RWPE2 (cell line): ENCODE data around the gene ST14.

Source experiments
- ATAC-seq: fragments of 200-7000 bp; cut with Tn5 transposase; 3 replicates; pipeline ENCODE4 v1.9.1; 2021; ENCODE audit warnings: low read depth
- DNase-seq: peaks from one replicate; pipeline ENCODE4 v3.0.0-alpha.2; 2020; ENCODE audit warnings: low spot score
- H3K27ac ChIP-seq: fragments of 450-650 bp; 2 replicates; pipeline ENCODE4 v1.5.1; 2017; ENCODE audit warnings: mild to moderate bottlenecking; ENCODE audit not compliant: poor library complexity, severe bottlenecking
- H3K27me3 ChIP-seq: fragments of 250-450 bp; sonication (Bioruptor Pico); 2 replicates; pipeline ENCODE4 v1.5.1; 2021; ENCODE audit warnings: mild to moderate bottlenecking, moderate library complexity; ENCODE audit not compliant: insufficient read depth, poor library complexity, severe bottlenecking
- H3K36me3 ChIP-seq: fragments of 250-450 bp; sonication (Bioruptor Pico); 2 replicates; pipeline ENCODE4 v1.5.1; 2020; ENCODE audit warnings: low read depth, mild to moderate bottlenecking, moderate library complexity
- H3K4me1 ChIP-seq: fragments of 250-450 bp; sonication (Bioruptor Pico); 2 replicates; pipeline ENCODE4 v1.5.1; 2021; ENCODE audit warnings: mild to moderate bottlenecking, moderate library complexity; ENCODE audit not compliant: insufficient read depth, poor library complexity, severe bottlenecking
- H3K4me3 ChIP-seq: fragments of 250-450 bp; sonication (Bioruptor Pico); 2 replicates; pipeline ENCODE4 v1.5.1; 2021; ENCODE audit warnings: mild to moderate bottlenecking, moderate library complexity; ENCODE audit not compliant: severe bottlenecking
- H3K9me3 ChIP-seq: fragments of 250-450 bp; sonication (Bioruptor Pico); 2 replicates; pipeline ENCODE4 v1.5.1; 2021; ENCODE audit warnings: mild to moderate bottlenecking, moderate library complexity; ENCODE audit not compliant: severe bottlenecking
- TF ChIP-seq, protein P1 (sequence below): fragments of 450-650 bp; IDR thresholded peaks from one replicate; pipeline ENCODE4 v1.5.1; 2017; ENCODE audit warnings: mild to moderate bottlenecking, moderate library complexity; ENCODE audit not compliant: poor library complexity, severe bottlenecking

The ST14 gene

DNA sequence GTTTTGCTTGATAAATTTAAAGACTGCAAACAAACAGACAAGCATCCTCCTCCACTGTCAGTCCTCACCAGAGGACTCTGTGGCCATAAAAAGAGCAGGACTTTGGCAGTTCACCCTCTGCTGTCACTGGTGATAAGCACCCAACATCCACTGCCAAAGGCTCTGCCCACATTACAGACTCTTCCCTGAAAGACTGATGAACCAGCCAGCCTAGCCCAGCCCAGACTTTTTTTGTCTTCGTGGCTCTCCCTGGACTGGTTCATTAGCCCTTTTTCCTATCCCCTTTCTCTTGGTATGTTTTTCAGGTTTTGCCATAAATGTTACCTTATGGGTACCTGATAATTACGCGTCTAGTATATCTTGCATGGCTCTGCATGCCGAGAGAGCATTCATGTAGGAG is 15.1 kb downstream of the ST14 start:
- TF ChIP-seq, protein P1, sequence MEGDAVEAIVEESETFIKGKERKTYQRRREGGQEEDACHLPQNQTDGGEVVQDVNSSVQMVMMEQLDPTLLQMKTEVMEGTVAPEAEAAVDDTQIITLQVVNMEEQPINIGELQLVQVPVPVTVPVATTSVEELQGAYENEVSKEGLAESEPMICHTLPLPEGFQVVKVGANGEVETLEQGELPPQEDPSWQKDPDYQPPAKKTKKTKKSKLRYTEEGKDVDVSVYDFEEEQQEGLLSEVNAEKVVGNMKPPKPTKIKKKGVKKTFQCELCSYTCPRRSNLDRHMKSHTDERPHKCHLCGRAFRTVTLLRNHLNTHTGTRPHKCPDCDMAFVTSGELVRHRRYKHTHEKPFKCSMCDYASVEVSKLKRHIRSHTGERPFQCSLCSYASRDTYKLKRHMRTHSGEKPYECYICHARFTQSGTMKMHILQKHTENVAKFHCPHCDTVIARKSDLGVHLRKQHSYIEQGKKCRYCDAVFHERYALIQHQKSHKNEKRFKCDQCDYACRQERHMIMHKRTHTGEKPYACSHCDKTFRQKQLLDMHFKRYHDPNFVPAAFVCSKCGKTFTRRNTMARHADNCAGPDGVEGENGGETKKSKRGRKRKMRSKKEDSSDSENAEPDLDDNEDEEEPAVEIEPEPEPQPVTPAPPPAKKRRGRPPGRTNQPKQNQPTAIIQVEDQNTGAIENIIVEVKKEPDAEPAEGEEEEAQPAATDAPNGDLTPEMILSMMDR: no peak
- Histone ChIP-seq H3K27me3 (no peaks in the 10 kb centered on the region), H3K36me3 (no peaks in the 10 kb centered on the region), H3K4me3 (no peak overlapping the region), H3K4me1 (peaks cover 19% of the 10 kb centered on the region), H3K27ac (no peak overlapping the region), H3K9me3 (no peaks in the 10 kb centered on the region)
- no peak for ATAC-seq
- DNase-seq: no peak

DNA sequence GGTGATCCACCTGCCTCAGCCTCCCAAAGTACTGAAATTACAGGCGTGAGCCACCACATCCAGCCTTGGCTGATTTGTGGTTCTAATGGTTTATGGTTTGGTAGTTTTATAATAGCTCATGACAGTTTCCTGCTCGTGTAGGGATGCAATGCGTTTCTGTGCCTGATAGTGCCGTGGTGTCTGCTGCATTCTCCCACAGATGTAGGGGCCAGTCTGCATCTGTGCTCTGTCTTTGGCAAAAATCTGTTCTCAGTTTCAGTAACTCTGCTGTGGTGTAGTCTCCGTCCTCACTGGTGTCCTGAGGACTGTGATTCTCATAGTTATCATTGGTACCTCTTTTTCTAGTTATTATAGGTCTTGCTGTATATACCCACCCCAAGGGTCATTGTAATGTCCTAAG is 16.3 kb downstream of the ST14 start:
- DNase-seq (no peak), ATAC-seq (no peak)
- Histone ChIP-seq H3K4me3 (no peak overlapping the region), H3K9me3 (no peaks in the 10 kb centered on the region), H3K27me3 (no peaks in the 10 kb centered on the region), H3K27ac (no peak overlapping the region), H3K36me3 (no peaks in the 10 kb centered on the region), H3K4me1 (peaks cover 26% of the 10 kb centered on the region)
- TF ChIP-seq, protein P1: no peak

DNA sequence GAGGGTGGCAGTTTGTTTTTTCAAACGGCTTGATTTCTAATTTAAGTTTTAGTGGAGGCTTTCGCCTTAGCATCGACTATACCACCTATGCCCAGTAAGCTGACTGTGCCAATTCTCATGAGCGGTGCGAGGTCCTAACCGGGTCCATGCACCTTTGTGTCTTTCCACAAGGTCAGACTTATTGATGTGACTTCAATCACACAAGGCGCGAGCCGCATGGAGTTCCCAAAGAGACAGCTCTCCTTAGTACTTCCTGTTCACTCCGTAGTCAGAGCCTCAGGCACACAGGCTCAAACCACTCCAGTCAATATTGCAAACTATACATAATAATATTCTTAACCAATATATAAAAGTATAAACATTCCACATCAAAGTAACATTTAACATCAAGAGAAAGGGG is 18.2 kb downstream of the ST14 start:
- Histone ChIP-seq H3K27ac (no peak overlapping the region), H3K4me3 (no peak overlapping the region), H3K27me3 (no peaks in the 10 kb centered on the region), H3K36me3 (no peaks in the 10 kb centered on the region), H3K9me3 (no peaks in the 10 kb centered on the region), H3K4me1 (peaks cover 39% of the 10 kb centered on the region)
- TF ChIP-seq, protein P1: no peak
- DNase-seq (no peak), ATAC-seq (no peak)

DNA sequence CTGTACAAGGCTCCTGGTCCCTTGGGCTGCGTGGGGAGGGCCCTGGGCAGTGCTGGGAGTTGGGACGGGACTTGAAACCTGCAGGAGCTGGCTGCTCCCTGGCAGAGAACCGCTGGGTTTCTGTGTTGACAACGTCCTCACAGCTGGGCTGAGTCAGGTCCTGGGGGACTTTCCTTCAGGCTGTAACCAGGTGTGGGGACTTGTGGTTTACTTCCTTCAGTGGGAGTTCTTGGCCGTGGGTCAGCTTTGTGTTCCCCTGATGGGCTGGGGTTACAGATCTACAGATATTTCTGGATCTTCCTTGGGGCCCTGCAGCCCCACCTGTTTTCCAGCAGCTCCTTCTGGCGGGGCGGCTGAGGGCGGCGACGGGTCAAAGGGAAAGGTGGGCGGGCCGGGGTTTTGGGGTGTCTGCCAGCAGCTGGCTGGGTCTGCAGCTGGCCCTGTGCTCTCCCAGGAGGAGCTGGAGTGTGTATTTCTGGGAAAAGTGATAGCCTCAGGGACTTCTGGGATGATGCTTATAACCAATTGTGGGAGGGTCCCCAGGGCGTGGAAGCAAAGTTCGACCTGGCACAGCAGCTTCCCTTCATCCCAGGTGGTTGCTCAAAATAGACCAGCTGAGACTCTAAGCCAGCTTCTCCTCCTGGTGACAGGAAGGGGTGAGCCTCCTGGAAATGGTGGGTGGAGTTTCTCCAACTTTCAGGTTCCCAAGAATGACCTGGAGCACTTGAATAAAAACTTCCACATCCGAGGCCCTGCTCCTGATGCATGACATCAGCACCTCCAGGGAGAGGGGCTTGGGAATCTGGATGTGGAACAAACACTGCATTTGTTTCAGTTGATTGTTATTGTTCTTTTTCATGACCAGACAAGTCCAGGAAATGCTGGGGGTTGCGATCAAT is 19.1 kb downstream of the ST14 start:
- H3K4me1 ChIP-seq: peaks cover 39% of the 10 kb centered on the region
- H3K4me3 ChIP-seq: no peak overlapping the region
- no peaks in the 10 kb centered on the region for H3K27me3 ChIP-seq
- H3K27ac ChIP-seq: no peak overlapping the region
- no peaks in the 10 kb centered on the region for H3K36me3 ChIP-seq
- ATAC-seq: no peak
- no peak for DNase-seq
- H3K9me3 ChIP-seq: no peaks in the 10 kb centered on the region
- TF ChIP-seq, protein P1: no peak
